Neural cell (in vitro differentiated cells): ENCODE data around the gene SLC6A1.

Source experiments
- CTCF ChIP-seq: fragments of 450-650 bp; IDR thresholded peaks from 2 replicates; pipeline ENCODE4 v1.5.1; 2014; ENCODE audit warnings: antibody characterized with exemption, mild to moderate bottlenecking, moderate library complexity; ENCODE audit not compliant: poor library complexity, severe bottlenecking
- EZH2 ChIP-seq: fragments of 200-600, 300-800 bp; shearing (Covaris generic), sonication (generic); IDR thresholded peaks from 2 replicates; pipeline ENCODE4 v1.6.1; 2014; ENCODE audit warnings: antibody characterized with exemption, low read length, borderline replicate concordance, mild to moderate bottlenecking; ENCODE audit not compliant: insufficient read depth, poor library complexity, severe bottlenecking
- MXI1 ChIP-seq: fragments of 450-650 bp; conservative IDR thresholded peaks from 2 replicates; pipeline ENCODE4 v1.6.1; 2014; ENCODE audit warnings: antibody characterized with exemption, mild to moderate bottlenecking; ENCODE audit not compliant: poor library complexity, severe bottlenecking
- POLR2AphosphoS5 ChIP-seq: IDR thresholded peaks from 2 replicates; pipeline ENCODE4 v1.6.1; 2012
- RAD21 ChIP-seq: fragments of 450-650 bp; conservative IDR thresholded peaks from 2 replicates; pipeline ENCODE4 v1.6.1; 2014; ENCODE audit warnings: antibody characterized with exemption, mild to moderate bottlenecking, moderate library complexity
- REST ChIP-seq: IDR thresholded peaks from 2 replicates; pipeline ENCODE4 v1.6.1; 2012; ENCODE audit warnings: borderline replicate concordance
- SMC3 ChIP-seq: fragments of 450-650 bp; conservative IDR thresholded peaks from 2 replicates; pipeline ENCODE4 v1.6.1; 2014; ENCODE audit warnings: antibody characterized with exemption, mild to moderate bottlenecking, moderate library complexity; ENCODE audit not compliant: poor library complexity
- TAF1 ChIP-seq: IDR thresholded peaks from 2 replicates; pipeline ENCODE4 v1.6.1; 2012; ENCODE audit warnings: low read depth

- no peak for TF ChIP-seq EZH2
- no peak for TF ChIP-seq CTCF
- no peak for TF ChIP-seq TAF1
- TF ChIP-seq RAD21: no peak
- no peak for TF ChIP-seq SMC3
- TF ChIP-seq REST: no peak
- no peak for TF ChIP-seq POLR2AphosphoS5
- TF ChIP-seq MXI1: no peak
Measured at GRCh38 chr3:11085093-11085840, 92.7 kb downstream of the SLC6A1 start.
